GM15510 (cell line): Measurements from ENCODE around the gene KRTAP10-9.
"Not testable (repeated sequence)": the region's sequence is repeated elsewhere in the genome, so short reads cannot be mapped to it uniquely, and the experiment has no call there.

Source experiments
- POLR2A ChIP-seq: IDR thresholded peaks from 3 replicates; pipeline ENCODE4 v1.6.1; 2011; ENCODE audit warnings: borderline replicate concordance; ENCODE audit not compliant: insufficient read length; ENCODE audit errors: extremely low read depth

Gene KRTAP10-9

GRCh38 chr21:44592446-44593311, 34.2 kb upstream of the KRTAP10-9 start, which contains the start of gene KRTAP10-6:
KRTAP10-6 (minus strand) TSS chr21:44592505; CDS start chr21:44592484, 21 bp downstream.
- no peak for TF ChIP-seq POLR2A

- no peak for TF ChIP-seq POLR2A
These were observed 33.1 kb upstream of the KRTAP10-9 start for GRCh38 chr21:44593598-44594405.

GRCh38 chr21:44594406-44594916, 32.4 kb upstream of the KRTAP10-9 start:
- no peak for TF ChIP-seq POLR2A

DNA sequence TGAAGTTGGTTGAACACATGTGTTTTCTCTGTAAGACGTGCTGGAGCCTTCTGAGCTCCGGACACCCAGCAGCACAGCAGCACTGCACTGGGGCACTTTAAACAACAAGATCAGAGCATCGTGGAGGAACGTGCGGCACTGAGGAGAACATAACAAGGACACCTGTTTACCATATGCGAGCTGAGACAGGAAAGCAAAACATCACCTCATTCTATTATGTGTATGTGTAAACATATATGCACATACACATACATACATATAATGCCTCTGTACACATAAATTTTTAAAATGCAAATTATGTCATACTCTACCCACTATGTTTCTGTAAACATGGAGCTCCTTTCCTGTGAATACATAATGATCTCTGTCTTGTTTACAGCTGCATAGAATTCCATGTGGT, 31.4 kb upstream of the KRTAP10-9 start:
- TF ChIP-seq POLR2A, result no peak

- TF ChIP-seq POLR2A, result no peak
These were observed 30.7 kb upstream of the KRTAP10-9 start for GRCh38 chr21:44596068-44596725.

DNA sequence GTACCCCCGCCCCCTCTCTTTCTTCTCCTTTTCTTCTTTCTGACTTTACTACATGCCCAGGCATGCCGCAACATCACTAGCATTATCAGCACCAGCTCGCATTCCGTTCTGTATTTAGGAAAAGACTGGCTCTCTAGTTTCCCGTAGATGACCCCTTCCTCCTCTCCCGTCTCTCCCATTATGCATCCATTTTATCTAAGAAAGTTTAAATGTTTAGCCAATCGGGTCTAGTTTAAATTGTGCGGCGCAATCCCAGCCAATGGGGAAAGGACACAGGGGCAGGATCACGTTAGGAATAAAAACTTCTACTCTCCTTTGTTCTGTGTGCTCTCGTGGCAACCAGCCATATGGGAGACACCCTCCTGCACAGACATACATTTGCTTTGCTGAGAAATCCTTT, 28.8 kb upstream of the KRTAP10-9 start:
- no peak for TF ChIP-seq POLR2A

- TF ChIP-seq POLR2A, result no peak
These were observed 27.4 kb upstream of the KRTAP10-9 start for GRCh38 chr21:44599264-44600029.

DNA sequence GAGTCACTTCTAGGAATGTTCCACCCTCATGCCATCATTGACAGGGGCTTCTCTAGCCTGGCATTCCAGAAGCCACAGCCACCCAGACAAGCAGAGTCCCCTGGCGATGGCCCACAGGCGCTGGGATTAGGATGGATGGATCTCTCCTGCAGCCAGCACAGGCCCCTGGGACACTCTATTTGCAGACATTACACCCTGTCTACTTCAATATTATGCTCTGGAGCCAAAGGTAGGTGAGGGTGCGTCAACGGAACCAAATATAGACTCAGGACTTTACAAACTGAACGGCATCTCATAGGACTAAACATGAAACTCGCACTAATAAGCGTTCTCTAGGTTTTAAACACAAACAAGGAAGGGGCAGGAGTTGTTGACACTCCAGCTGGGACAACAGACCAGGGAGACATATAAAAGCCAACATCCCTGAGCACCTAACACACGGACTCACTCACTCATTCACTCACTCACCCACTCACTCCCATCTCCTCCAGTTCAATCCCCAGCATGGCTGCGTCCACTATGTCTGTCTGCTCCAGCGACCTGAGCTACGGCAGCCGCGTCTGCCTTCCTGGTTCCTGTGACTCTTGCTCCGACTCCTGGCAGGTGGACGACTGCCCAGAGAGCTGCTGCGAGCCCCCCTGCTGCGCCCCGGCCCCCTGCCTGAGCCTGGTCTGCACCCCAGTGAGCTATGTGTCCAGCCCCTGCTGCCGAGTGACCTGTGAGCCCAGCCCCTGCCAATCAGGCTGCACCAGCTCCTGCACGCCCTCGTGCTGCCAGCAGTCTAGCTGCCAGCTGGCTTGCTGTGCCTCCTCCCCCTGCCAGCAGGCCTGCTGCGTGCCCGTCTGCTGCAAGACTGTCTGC, 26.5 kb upstream of the KRTAP10-9 start, which contains the start of gene KRTAP10-7:
Gene KRTAP10-7, plus strand, starts transcription at position 480 of the 861 bp plus-strand sequence. Its CDS starts 25 bp downstream, at position 505.
- not testable (repeated sequence) for TF ChIP-seq POLR2A

DNA sequence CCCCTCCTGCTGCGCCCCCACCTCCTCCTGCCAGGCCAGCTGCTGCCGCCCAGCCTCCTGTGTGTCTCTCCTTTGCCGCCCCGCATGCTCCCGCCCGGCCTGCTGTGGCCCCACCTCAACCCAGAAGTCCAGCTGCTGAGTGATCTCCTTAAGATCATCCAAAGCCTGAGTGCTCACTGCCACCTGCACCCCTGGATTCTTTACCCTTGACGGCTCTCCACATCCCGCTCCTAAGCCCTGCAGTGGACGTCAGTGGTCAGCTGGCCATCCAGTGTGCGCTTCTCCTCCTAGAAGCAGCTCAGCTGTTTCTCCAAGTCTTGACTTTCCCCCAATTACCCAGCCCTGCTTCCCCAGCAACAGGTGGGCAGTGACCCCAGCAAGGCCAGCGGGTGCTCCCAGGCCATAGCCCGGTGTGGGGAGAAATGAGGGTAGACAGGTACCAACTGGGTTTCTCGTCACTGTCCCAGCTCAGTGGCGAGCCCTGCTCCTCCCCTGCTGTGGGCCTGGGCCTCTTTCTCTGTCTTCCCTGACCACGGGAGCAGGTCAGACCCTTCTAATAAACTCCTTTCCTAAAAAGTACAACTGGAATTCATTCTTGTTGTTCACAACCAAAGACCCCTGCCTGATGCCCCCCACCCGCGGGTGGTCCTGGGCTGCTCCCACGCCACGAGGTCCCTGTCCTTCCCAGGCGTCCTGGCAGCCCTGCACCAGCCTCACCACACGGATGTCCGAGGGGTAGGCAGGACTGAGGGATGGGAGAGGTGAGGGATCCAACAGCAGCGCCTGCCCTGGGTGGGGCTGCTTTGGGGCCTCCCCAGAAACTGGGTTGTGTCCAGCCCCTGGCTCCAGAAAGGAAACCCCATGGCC, 25.1 kb upstream of the KRTAP10-9 start:
- TF ChIP-seq POLR2A, result no peak

DNA sequence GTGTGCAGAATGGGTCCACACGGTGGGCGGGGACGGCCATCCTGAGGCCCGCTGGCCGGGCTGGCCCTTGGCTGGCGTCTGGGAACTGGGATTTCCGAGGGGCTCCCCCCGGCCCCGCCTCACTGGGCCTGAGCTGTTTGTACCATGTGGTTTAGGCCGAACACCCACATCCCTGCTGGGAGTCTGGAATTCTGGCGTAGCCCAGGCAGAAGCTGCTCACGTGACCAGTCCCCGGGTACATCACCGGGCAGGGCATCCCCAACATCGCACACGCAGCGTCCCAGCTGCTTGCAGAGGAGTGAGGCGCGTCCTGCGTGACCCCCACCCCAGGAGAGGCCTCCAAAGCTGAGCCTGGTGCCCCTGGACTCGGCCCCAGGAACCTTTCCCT, 24.4 kb upstream of the KRTAP10-9 start:
- TF ChIP-seq POLR2A, result no peak

DNA sequence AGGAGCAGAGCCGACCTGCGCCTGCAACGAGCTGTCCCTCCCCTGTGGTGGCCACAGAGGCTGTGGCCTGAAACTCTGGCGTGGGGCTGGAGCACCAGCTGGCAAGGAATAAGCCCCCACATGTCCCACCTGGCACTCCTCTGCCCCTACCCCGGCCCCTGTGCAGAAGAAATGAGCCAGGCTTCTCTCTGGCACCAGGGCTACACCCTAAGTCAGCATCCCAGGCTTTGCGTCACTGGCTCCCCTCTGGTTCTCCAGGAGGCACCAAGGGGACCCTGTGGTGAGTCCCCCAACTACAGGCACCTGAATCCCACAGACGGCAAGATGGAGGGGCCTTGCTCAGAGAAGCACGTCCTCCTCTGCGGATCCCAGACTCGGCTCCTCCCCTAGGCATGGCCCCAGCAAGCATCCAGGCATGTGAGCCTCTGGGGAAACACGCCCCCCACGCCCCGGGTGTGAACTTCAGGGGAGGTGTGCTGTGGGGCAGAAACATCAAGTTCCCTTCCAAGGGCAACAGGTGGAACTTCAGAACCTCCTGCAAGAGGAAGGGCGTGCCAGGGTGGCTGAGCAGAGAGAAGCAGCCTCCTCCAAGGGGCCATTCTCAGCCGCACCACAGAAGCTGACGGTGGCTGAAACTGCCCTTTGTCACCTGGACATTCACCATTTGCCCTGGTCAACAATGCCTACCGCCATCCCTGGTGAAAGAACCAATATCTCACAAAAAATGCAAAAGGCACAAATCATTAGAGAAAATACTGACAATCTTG, 23.6 kb upstream of the KRTAP10-9 start:
- TF ChIP-seq POLR2A, result no peak
